Measurements from ENCODE around the gene IPP.
"Not testable (repeated sequence)": the region's sequence is repeated elsewhere in the genome, so short reads cannot be mapped to it uniquely, and the experiment has no call there.

IPP gene

DNA sequence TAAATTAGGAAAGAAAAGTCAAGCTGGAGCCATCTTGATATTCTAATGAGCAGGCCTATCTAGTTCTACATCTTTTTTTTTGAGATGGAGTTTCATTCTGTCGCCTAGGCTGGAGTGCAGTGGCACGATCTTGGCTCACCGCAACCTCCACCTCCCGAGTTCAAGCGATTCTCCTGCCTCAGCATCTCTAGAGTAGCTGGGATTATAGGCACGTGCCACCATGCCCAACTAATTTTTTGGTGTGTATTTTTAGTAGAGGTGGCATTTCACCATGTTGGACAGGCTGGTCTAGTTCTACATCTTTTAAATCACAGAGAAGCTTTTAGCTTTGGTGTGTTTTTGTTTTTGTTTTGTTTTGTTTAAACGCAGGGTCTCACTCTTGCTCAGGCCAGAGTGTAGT lies 55.6 kb downstream of the IPP start:
- H3K9me3 ChIP-seq: no peaks in the 10 kb centered on the region
- H3K27ac ChIP-seq: no peak overlapping the region
- no peak overlapping the region for H3K4me3 ChIP-seq (ENCODE audit: low read depth in 1 of 2, low read length in 1 of 2)
- TF ChIP-seq, protein P1, sequence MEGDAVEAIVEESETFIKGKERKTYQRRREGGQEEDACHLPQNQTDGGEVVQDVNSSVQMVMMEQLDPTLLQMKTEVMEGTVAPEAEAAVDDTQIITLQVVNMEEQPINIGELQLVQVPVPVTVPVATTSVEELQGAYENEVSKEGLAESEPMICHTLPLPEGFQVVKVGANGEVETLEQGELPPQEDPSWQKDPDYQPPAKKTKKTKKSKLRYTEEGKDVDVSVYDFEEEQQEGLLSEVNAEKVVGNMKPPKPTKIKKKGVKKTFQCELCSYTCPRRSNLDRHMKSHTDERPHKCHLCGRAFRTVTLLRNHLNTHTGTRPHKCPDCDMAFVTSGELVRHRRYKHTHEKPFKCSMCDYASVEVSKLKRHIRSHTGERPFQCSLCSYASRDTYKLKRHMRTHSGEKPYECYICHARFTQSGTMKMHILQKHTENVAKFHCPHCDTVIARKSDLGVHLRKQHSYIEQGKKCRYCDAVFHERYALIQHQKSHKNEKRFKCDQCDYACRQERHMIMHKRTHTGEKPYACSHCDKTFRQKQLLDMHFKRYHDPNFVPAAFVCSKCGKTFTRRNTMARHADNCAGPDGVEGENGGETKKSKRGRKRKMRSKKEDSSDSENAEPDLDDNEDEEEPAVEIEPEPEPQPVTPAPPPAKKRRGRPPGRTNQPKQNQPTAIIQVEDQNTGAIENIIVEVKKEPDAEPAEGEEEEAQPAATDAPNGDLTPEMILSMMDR (IDR thresholded peaks at IDR 0.05): no peak
- no peaks in the 10 kb centered on the region for H3K4me1 ChIP-seq (ENCODE audit: control insufficient read depth in 1 of 2, insufficient read depth in 1 of 2, low read depth in 1 of 2, low read length in 1 of 2)
- no peaks in the 10 kb centered on the region for H3K27me3 ChIP-seq
- peaks cover 33% of the 10 kb centered on the region for H3K36me3 ChIP-seq

DNA sequence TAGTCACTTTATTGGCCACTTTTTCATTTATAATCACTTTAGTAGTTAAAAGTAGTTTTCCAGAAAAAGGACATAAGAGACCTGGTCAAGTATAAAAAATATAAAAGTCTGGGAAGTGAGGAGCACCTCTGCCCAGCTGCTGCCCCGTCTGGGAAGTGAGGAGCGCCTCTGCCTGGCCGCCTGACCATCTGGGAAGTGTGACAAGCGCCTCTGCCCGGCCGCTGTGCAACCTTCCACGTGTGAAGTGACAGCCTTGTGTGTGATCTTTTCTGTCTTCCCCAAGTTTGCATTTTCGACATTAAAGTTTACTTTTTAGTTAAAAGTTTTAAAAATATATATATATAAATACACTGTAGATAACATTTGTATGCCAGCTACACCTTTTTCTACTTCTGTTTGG lies 56.6 kb downstream of the IPP start:
- not testable (repeated sequence) for H3K4me3 ChIP-seq (ENCODE audit: low read depth in 1 of 2, low read length in 1 of 2); H3K4me1 ChIP-seq (ENCODE audit: control insufficient read depth in 1 of 2, insufficient read depth in 1 of 2, low read depth in 1 of 2, low read length in 1 of 2); H3K27ac ChIP-seq; H3K9me3 ChIP-seq; H3K27me3 ChIP-seq
- peaks cover 33% of the 10 kb centered on the region for H3K36me3 ChIP-seq

DNA sequence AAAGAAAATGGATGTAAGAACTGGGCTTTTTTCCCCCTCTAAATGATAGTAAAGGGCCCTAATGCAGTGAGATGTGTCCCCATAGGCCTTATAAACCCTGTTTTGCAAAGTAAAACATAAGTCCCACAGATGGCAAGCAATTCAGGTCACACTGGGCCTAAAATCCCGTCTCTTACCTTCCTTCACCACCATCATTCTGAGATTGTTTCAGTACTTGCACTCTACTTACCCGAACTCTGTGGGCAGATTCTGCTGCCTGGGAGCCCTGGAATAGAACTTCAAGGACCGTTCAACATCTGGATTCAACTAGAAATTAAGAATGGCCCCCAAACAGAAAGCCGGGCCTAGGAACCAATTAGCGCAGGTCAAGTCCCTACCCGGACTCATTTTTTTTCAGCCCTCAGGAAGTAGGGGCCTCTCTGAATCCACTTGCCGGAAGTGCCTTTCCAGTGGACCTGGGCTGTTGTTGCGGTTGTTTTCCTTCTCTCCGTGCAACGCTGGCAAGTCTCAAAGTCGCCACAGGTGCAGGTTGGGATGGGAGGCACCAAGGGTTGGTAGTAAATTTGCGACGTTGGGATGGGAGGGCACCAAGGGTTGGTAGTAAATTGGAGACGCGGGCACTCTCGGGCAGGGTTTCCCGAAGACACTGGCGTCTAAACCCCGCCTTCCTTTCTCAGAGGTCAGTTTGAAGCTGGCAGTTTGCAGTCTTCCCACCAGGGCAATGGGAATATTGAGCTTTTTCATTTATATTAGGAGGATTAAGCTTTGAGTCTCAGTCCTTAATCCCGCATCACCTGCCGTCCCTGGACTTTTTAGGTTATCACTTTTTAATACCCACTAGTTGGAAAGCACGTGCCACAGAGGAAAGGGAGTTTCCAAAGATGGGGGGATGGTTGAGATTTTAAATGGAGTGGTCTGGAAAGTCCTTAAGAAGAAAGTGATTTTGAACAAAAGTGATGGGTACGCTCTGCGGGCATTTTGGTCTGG lies 62.4 kb downstream of the IPP start, which contains the start of gene TMEM69:
Gene TMEM69 (plus strand): TSS at position 428 of the 987 bp plus-strand sequence. CDS start 2,888 bp downstream, outside the sequence.
- Histone ChIP-seq H3K27ac (peak within 1 kb of the TSS; percentile 93), H3K4me3 (ENCODE audit: low read depth in 1 of 2, low read length in 1 of 2) (peak within 1 kb of the TSS; percentile 86 to 95), H3K9me3 (no peaks in the 10 kb centered on the region), H3K36me3 (peaks cover 5% of the 10 kb centered on the region), H3K4me1 (ENCODE audit: control insufficient read depth in 1 of 2, insufficient read depth in 1 of 2, low read depth in 1 of 2, low read length in 1 of 2) (peaks cover 28 to 41% of the 10 kb centered on the region in 2 experiments), H3K27me3 (no peaks in the 10 kb centered on the region)
- TF ChIP-seq, protein P1 (IDR thresholded peaks at IDR 0.05): no peak

DNA sequence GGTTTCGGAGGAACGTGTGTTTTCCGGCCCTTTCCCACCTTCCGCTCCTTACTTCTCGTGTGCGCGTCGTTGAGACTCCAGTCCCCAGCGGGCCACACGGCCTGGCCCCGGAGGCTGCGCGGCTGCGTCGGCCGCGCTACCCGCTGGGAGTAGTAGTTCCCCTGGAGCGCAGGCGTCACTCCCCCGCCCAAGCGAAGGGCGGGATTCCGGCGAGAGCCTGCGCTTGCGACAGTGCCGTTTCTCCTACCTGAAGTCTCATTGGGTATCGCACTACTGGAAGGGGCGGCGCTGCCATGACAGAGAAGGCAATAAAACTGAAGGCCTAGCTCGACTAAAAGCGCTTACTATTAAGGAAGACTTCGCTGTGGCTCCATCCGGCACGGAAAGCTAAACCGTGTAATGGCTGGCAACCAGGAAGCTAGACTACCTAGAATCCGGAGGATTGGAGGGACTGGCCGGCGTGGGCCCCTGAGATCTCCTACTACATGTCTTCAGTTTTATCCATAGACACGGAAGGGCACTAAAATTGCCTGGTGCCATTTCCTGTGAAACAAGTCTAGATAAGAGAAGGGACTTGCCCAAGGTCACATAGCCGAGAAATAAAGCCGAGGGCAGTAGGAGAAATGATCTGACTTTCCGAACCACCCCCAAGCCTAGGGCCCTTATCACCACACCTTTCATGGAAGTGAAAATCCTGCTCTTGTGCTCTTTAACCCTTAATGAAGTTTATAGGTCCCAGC lies 63.3 kb downstream of the IPP start:
- H3K27me3 ChIP-seq: no peaks in the 10 kb centered on the region
- TF ChIP-seq, protein P1 (IDR thresholded peaks at IDR 0.05): peak; percentile 26
- peaks cover 36 to 46% of the 10 kb centered on the region in 2 experiments for H3K4me1 ChIP-seq (ENCODE audit: control insufficient read depth in 1 of 2, insufficient read depth in 1 of 2, low read depth in 1 of 2, low read length in 1 of 2)
- H3K36me3 ChIP-seq: peaks cover 5% of the 10 kb centered on the region
- H3K27ac ChIP-seq: peak overlapping the region; percentile 93
- no peaks in the 10 kb centered on the region for H3K9me3 ChIP-seq
- peak overlapping the region; percentile 86 to 95 for H3K4me3 ChIP-seq (ENCODE audit: low read depth in 1 of 2, low read length in 1 of 2)

DNA sequence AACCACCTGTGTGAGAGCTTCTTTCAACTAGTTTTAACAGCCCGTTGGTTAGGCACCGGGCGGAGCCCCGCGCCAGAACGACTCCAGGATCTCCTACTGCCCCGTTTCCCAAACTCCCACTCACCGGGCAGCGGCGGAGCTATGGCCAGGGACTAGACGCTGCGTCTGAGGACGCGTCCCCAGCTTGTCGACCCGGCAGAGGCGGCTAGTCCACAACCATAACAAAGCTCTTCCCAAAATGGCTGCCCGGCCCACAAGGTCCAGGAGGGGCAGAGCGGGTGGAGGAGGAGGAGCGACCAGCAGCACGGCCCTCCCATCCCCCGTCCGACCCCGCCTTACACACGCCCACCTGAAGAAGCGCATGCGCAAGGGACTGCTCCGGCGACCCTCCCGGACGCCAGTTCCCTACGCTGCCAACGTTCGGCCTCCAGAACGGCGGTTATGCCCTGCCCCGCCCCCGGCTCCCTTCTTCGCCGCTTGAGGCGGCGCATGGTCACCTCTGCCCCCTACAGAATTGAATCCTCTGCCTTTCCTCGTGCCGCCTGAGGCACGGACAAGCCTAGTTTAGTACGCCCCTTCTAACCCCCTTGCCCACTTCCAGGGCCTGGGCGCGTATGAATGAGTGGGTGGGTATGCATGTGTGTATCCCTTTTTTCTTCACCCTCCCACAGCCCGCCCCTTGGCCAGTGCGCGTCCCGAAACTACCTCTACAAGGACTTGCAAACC lies 64.0 kb downstream of the IPP start, which contains the start of gene GPBP1L1:
Gene GPBP1L1 (minus strand): TSS at position 246 of the 726 bp plus-strand sequence. CDS start 27,446 bp downstream, outside the sequence.
- no peaks in the 10 kb centered on the region for H3K9me3 ChIP-seq
- H3K4me1 ChIP-seq (ENCODE audit: control insufficient read depth in 1 of 2, insufficient read depth in 1 of 2, low read depth in 1 of 2, low read length in 1 of 2): peaks cover 43 to 46% of the 10 kb centered on the region in 2 experiments
- H3K27ac ChIP-seq: peak within 1 kb of the TSS; percentile 93
- H3K36me3 ChIP-seq: peaks cover 5% of the 10 kb centered on the region
- H3K4me3 ChIP-seq (ENCODE audit: low read depth in 1 of 2, low read length in 1 of 2): peak within 1 kb of the TSS; percentile 86 to 95
- H3K27me3 ChIP-seq: no peaks in the 10 kb centered on the region
- TF ChIP-seq, protein P1 (IDR thresholded peaks at IDR 0.05): peak; percentile 29
